Measurements from ENCODE around the gene GRIP2.

GRIP2 gene

GRCh38 chr3:14522768-14523167, 17.4 kb downstream of the GRIP2 start:
- TF ChIP-seq REST (IDR thresholded peaks at IDR 0.05; ENCODE audit: insufficient read depth in 1 of 2, low read depth in 2 of 2, low read length in 2 of 2) (no peak), POLR2AphosphoS5 (IDR thresholded peaks at IDR 0.05; ENCODE audit: low read depth, low read length) (no peak), TAF1 (IDR thresholded peaks at IDR 0.05; ENCODE audit: borderline replicate concordance, insufficient read depth, low read length) (no peak), FOXP2 (optimal IDR thresholded peaks at IDR 0.05; ENCODE audit: borderline replicate concordance, extremely low read depth, extremely low read length, insufficient read depth) (no peak), SIN3A (IDR thresholded peaks at IDR 0.05; ENCODE audit: borderline replicate concordance, insufficient read depth, low read length) (no peak)

GRCh38 chr3:14522129-14522691, 17.9 kb downstream of the GRIP2 start:
- TF ChIP-seq REST (IDR thresholded peaks at IDR 0.05; ENCODE audit: insufficient read depth in 1 of 2, low read depth in 2 of 2, low read length in 2 of 2) (no peak), FOXP2 (optimal IDR thresholded peaks at IDR 0.05; ENCODE audit: borderline replicate concordance, extremely low read depth, extremely low read length, insufficient read depth) (no peak), TAF1 (IDR thresholded peaks at IDR 0.05; ENCODE audit: borderline replicate concordance, insufficient read depth, low read length) (no peak)

- TF ChIP-seq TAF1 (IDR thresholded peaks at IDR 0.05; ENCODE audit: borderline replicate concordance, insufficient read depth, low read length), result no peak
Observed at GRCh38 chr3:14521611-14522010, 18.5 kb downstream of the GRIP2 start.

GRCh38 chr3:14520967-14521366, 19.2 kb downstream of the GRIP2 start:
- no peak for TF ChIP-seq SIN3A (IDR thresholded peaks at IDR 0.05; ENCODE audit: borderline replicate concordance, insufficient read depth, low read length)
- TF ChIP-seq REST (IDR thresholded peaks at IDR 0.05; ENCODE audit: insufficient read depth in 1 of 2, low read depth in 2 of 2, low read length in 2 of 2), result no peak
- TF ChIP-seq POLR2AphosphoS5 (IDR thresholded peaks at IDR 0.05; ENCODE audit: low read depth, low read length), result no peak
- no peak for TF ChIP-seq TAF1 (IDR thresholded peaks at IDR 0.05; ENCODE audit: borderline replicate concordance, insufficient read depth, low read length)
- no peak for TF ChIP-seq FOXP2 (optimal IDR thresholded peaks at IDR 0.05; ENCODE audit: borderline replicate concordance, extremely low read depth, extremely low read length, insufficient read depth)

GRCh38 chr3:14520149-14520548, 20.0 kb downstream of the GRIP2 start:
- TF ChIP-seq TAF1 (IDR thresholded peaks at IDR 0.05; ENCODE audit: borderline replicate concordance, insufficient read depth, low read length), result no peak
- no peak for TF ChIP-seq SIN3A (IDR thresholded peaks at IDR 0.05; ENCODE audit: borderline replicate concordance, insufficient read depth, low read length)
- no peak for TF ChIP-seq FOXP2 (optimal IDR thresholded peaks at IDR 0.05; ENCODE audit: borderline replicate concordance, extremely low read depth, extremely low read length, insufficient read depth)
- no peak for TF ChIP-seq REST (IDR thresholded peaks at IDR 0.05; ENCODE audit: insufficient read depth in 1 of 2, low read depth in 2 of 2, low read length in 2 of 2)
- TF ChIP-seq POLR2AphosphoS5 (IDR thresholded peaks at IDR 0.05; ENCODE audit: low read depth, low read length), result no peak

All from PFSK-1 (cell line).